ENCODE measurements around the gene TGFB3.

GRCh38 chr14:75917946-75918335, 63.9 kb downstream of the TGFB3 start:
- TF ChIP-seq CTCF (conservative IDR thresholded peaks at IDR 0.05; ENCODE audit: low read length) (no peak), EZH2phosphoT487 (IDR thresholded peaks at IDR 0.05; ENCODE audit: borderline replicate concordance, low read depth, low read length) (no peak)
